ENCODE results near the gene TRAK2.

Gene TRAK2

DNA sequence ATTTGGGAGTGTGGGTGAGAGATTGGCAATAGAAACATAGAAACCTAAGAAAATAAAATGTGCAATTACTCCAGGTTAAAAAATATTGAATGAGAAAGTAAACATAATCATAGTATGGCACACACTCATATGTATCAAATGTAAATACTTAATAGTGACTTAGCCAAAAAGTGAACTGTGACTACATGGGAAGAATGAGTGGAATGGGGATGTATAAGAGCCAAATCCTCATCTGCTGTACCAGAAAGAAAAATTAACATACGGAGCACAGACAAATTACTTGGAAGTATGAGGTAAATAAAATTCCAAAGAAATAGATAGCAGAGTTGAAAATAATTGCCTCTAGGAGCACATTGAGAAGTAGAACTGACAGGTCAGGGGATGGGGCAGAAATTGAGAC lies 98.1 kb downstream of the TRAK2 start:
- DNase-seq: no peak

DNA sequence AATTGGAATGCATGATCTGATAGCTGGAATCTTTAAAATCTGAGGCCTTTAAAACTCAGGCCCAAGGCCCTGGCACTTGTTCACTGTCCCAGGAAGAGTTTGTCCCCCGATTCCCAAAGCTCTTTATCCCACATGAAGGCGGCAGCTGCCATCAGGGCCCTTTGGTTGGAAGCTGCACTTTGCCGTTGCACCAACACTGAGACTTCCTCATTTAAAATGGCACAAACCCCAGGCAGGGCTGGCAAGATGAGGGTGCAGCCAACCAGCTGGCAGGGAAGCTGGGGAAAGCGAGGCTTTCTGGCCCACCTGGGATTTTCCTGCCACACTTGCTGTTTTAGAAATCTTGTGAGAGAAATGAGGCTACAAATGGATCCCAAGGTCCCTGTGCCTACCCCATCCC lies 100.4 kb downstream of the TRAK2 start:
- no peak for DNase-seq

DNA sequence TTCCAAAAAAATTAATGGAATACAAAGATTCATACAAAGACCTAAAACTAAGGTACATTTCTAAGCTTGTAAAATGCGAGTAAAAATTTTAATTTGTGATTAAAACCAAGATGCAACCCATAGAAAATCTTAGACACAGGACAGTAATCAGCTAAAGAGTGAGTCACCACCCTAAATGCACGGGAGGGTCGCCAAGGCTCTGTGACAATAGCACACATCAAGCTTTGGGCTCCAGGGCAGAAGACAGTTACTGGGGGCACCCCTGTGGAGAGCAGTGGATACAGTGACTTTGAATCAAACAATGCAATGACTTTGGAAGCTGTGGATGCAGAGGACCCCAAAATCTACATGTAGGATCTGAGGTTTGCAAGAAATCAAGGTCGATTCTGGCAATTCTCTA lies 101.7 kb downstream of the TRAK2 start:
- DNase-seq: no peak

DNA sequence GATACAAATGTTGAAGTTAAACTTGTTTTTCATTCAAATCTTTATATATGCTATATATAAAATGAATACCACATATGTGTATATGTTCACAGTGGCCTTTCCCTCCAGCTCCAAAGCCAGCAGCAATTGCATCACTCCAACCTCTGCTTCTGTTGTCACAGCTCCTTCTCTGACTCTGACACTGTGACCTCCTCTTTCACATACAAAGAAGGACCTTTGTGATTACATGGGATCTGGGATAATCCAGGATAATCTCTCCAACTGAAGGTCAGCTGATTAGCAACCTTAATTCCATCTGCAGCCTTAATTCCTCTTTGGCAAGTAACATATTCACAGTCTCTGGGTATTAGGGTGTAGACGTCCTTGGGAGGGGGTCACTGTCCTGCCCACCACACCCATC lies 102.5 kb downstream of the TRAK2 start:
- DNase-seq: no peak

DNA sequence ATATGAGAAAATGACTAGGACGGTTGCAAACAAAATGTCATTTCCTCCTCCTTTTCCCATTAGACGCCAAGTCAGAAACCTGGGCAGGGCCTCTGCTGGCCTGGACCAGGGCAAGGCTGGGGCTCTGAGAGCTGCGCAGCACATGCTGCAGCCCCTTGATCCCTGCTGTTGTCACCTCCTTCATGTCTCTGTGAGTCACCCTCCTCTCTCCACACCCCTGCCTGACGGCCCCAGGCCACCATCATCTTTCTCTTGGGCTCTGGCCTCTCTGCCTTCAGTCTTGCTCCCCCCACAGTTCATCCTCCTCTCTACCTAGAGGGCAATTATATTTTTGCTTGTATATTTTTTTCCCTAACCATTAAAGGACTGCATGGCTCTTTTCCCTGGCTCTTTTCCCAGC lies 104.1 kb downstream of the TRAK2 start:
- no peak for DNase-seq

DNA sequence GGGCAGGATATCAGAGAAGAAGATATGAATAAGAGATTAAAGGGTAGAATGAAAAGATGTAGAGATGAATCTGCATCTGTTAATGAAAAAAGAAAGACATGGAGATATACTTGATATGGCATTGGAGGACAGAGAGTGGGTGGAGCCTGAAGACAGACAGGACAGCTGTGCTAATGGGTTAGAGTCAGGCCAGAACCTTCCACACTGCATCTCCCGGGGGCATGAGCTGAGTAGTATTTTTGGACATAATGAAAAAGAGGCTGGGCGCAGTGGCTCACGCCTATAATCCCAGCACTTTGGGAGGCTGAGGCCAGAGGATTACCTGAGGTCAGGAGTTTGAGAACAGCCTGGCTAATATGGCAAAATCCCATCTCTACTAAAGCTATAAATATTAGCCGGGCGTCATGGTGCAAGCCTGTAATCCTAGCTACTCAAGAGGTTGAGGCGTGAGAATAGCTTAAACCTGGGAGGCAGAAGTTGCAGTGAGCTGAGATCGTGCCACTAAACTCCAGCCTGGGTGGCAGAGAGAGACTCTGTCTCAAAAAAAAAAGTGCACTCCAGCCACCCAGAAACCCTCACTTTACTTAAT lies 105.5 kb downstream of the TRAK2 start:
- DNase-seq: no peak

DNA sequence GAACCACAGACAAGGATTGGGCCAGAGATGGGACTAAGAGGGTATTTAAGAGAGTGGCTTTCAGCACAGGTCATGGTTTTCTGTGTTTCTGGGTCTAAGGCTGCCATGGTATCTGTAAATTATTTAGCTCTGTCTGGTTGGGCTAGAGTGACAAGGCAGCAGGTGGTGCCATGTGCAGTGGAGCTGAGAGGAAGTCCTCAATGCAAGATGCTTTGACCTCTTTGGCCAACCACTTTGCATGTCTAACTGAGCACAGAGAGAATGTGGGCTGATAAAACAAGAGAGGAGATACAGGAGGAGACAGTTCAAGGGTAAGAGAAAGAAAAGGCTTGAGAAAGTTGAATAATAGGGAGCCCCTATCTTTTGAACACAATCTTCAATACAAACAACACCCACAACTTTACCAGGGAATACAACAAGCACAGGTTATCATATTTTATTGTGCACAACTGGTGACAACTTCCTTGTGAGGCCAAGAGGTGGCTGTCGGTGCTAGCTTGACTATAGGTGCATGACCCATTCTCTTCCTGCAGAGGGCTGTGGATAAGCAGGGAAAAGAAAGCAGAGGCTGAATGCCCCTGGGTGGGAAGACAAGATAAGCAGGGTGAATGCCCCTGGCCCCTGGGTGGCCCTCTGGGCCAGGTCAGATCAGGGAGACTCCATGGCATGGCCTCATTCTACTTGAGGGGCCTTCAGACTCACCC lies 106.4 kb downstream of the TRAK2 start:
- no peak for DNase-seq

DNA sequence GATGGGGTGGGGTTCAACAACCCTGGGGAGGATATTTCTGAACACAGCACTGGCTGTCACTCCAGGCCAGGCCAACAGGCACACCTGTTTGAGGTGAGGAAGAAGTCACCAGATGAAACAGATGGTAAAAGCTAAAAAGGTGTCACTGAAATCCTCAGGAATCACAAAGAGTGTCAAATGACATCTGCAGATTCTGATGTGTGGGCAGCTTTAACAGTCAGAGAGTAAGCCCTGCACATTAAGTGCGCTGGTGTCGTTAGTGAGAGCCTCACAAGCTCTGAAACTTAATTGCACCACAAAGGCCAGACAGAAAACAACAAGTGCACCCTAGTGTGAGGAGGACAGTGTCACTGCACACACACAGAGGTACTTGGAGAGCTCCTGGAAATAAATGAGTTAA lies 107.7 kb downstream of the TRAK2 start:
- no peak for DNase-seq

DNA sequence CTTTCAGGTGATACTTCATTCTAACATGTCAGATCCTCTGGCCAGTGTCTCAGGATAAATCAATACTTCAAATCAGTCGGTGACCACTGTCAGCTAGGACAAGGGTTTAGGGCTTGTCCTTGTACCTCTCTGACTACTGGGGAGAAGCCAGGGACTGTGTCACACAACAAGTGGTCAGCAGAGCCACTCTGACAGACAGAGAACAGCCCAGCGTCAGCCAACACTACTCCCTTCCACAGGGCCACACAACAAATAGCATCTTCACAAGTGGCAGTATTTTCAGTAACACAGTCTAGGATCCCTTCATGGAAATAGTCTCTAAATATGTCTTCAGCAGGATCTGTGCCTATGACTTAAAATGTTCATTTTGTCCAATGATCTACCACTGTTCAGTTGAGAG lies 108.3 kb downstream of the TRAK2 start:
- DNase-seq: no peak

DNA sequence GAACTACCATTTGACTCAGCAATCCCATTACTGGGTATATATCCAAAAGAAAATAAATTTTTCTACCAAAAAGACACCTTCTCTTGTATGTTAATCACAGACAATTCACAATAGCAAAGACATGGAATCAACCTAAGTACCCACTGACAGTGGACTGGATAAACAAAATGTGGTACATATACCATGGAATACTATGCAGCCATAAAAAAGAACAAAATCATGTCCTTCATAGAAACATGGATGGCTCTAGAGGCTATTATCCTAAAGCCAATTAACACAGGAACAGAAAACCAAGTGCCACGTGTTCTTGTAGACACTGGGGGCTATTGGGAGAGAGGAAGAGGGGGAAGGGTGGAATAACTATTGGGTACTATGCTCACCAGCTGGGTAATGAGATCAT lies 121.8 kb downstream of the TRAK2 start:
- DNase-seq: no peak

DNA sequence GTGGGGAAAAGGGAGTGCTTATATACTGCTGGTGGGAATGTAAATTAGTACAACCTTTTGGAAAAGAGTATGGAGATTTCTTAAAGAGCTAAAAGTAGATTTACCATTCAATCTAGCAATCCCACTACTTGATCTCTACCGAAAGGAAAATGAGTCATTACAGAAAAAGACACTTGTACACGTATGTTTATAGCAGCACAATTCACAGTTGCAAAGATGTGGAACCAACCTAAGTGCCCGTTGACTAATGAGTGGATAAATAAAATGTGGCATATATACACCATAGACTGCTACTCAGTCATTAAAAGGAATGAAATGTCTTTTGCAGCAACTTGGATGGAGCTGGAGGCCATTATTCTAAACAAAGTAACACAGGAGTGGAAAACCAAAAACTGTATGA lies 123.6 kb downstream of the TRAK2 start:
- DNase-seq: no peak
